ENCODE results near the gene TTC21A. TPM values are rescaled to one million over a fixed set of nuclear protein-coding genes. Genes with fewer than 3 reads are reported as not detected.

The TTC21A gene
- total RNA-seq, 2 experiments from 2014 or later, result 0.69 to 0.79 TPM

GRCh38 chr3:39135170-39135805, 27.8 kb downstream of the TTC21A start:
- intact Hi-C loops (cut with micrococcal nuclease), result no loop called here
- H3K4me1 Mint-ChIP-seq (ENCODE audit: low read depth), result peaks cover 19% of the 10 kb centered on the region
- DNase-seq, result no peak
- no peaks in the 10 kb centered on the region for H3K9me3 Mint-ChIP-seq
- ChIA-PET CTCF (interaction anchor here (1.8 kb wide), 1 partner anchor 153 kb away, joined by 5 read pairs; no protein-coding TSS in a partner anchor), POLR2A (no interaction called here)
- TF ChIP-seq, protein P1, sequence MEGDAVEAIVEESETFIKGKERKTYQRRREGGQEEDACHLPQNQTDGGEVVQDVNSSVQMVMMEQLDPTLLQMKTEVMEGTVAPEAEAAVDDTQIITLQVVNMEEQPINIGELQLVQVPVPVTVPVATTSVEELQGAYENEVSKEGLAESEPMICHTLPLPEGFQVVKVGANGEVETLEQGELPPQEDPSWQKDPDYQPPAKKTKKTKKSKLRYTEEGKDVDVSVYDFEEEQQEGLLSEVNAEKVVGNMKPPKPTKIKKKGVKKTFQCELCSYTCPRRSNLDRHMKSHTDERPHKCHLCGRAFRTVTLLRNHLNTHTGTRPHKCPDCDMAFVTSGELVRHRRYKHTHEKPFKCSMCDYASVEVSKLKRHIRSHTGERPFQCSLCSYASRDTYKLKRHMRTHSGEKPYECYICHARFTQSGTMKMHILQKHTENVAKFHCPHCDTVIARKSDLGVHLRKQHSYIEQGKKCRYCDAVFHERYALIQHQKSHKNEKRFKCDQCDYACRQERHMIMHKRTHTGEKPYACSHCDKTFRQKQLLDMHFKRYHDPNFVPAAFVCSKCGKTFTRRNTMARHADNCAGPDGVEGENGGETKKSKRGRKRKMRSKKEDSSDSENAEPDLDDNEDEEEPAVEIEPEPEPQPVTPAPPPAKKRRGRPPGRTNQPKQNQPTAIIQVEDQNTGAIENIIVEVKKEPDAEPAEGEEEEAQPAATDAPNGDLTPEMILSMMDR (IDR thresholded peaks at IDR 0.05), result no peak
- H3K27me3 Mint-ChIP-seq, result no peaks in the 10 kb centered on the region
- peaks cover 5% of the 10 kb centered on the region for H3K36me3 Mint-ChIP-seq (ENCODE audit: low read depth)
- H3K4me3 Mint-ChIP-seq, result no peak overlapping the region
- ATAC-seq, result no peak
- no peak overlapping the region for H3K27ac Mint-ChIP-seq

GRCh38 chr3:39136533-39137434, 29.3 kb downstream of the TTC21A start:
- no peaks in the 10 kb centered on the region for H3K27me3 Mint-ChIP-seq
- no peak overlapping the region for H3K4me3 Mint-ChIP-seq
- DNase-seq (no peak), ATAC-seq (no peak)
- peaks cover 30% of the 10 kb centered on the region for H3K4me1 Mint-ChIP-seq (ENCODE audit: low read depth)
- TF ChIP-seq, protein P1 (IDR thresholded peaks at IDR 0.05), result no peak
- peaks cover 19% of the 10 kb centered on the region for H3K36me3 Mint-ChIP-seq (ENCODE audit: low read depth)
- no peak overlapping the region for H3K27ac Mint-ChIP-seq
- intact Hi-C loops (cut with micrococcal nuclease), result no loop called here
- H3K9me3 Mint-ChIP-seq, result no peaks in the 10 kb centered on the region
- ChIA-PET POLR2A (interaction anchor here (0.9 to 1.2 kb wide), 5 partner anchors 9 to 131 kb away, joined by 3 to 4 read pairs (median 3); no protein-coding TSS in a partner anchor), CTCF (interaction anchor here (1.8 to 2.4 kb wide), 2 partner anchors 10 to 151 kb away, joined by 5 to 12 read pairs; no protein-coding TSS in a partner anchor)

DNA sequence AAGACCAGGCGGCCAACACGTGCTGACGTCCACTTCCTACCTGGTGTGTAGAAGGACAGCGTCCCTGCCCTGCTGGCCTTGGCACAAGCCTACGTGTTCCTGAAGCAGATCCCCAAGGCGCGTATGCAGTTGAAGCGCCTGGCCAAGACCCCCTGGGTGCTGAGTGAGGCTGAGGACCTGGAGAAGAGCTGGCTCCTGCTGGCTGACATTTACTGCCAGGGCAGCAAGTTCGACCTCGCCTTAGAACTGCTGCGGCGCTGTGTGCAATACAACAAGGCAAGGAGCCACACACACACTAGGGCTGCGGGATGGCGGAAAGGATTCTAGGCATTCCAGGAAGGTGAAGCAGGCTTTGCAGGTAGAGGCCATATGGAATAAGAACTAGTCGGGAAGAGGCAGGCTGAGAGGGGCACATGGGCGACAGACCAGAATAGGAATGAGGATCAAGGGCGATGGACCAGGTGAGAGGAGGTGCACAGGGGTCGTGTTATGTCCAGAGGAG, 30.0 kb downstream of the TTC21A start:
- Mint-ChIP-seq H3K9me3 (no peaks in the 10 kb centered on the region), H3K27me3 (no peaks in the 10 kb centered on the region), H3K36me3 (ENCODE audit: low read depth) (peaks cover 24% of the 10 kb centered on the region), H3K27ac (no peak overlapping the region), H3K4me3 (no peak overlapping the region), H3K4me1 (ENCODE audit: low read depth) (peaks cover 33% of the 10 kb centered on the region)
- ChIA-PET POLR2A (interaction anchor here (1.0 to 1.2 kb wide), 4 partner anchors 9 to 130 kb away, joined by 3 to 4 read pairs (median 4); no protein-coding TSS in a partner anchor), CTCF (interaction anchor here (1.0 to 2.4 kb wide), 2 partner anchors 11 to 151 kb away, joined by 4 to 12 read pairs; no protein-coding TSS in a partner anchor)
- TF ChIP-seq, protein P1 (IDR thresholded peaks at IDR 0.05), result no peak
- intact Hi-C loops (cut with micrococcal nuclease), result no loop called here
- DNase-seq (no peak), ATAC-seq (no peak)

DNA sequence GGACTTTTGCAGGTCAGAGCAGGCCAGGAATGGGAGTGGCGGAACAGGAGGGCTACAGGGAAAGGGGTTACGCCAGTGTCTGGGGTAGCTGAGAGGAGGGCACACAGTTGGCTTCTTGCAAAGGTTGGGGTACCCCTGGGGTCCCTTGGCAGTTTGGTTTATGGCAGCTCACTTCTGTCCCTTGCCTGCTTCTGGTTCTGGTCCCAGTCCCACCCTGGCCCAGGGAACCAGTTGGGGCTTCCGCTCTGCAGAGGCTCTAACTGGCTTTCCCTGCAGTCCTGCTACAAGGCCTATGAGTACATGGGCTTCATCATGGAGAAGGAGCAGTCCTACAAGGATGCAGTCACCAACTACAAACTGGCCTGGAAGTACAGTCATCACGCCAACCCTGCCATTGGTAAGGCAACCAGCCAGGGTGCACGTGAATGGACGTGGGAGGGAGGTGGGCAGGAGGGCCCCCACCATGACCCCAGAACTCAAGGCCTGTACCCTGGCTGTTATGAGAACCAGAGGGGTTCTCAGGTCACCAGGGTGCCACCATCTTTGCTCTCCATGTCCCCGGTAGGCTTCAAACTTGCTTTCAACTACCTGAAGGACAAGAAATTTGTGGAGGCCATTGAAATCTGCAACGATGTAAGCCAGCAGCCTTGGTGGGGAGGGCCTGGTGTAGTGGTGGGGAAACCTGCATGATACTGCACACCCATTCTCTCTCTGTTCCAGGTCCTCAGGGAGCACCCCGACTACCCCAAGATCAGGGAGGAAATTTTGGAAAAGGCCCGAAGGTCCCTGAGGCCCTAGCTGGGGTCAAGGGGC, 30.7 kb downstream of the TTC21A start:
- POLR2A ChIA-PET, result interaction anchor here (0.8 to 1.3 kb wide), 6 partner anchors 10 to 129 kb away, joined by 3 to 5 read pairs (median 4); no protein-coding TSS in a partner anchor

More for the DNA sequence above, 30.7 kb downstream of the TTC21A start:
- TF ChIP-seq, protein P1 (IDR thresholded peaks at IDR 0.05), result no peak
- no peak overlapping the region for H3K4me3 Mint-ChIP-seq
- H3K4me1 Mint-ChIP-seq (ENCODE audit: low read depth), result peaks cover 38% of the 10 kb centered on the region
- no peaks in the 10 kb centered on the region for H3K27me3 Mint-ChIP-seq
- DNase-seq (no peak), ATAC-seq (peak; percentile 10)
- H3K36me3 Mint-ChIP-seq (ENCODE audit: low read depth), result peaks cover 31% of the 10 kb centered on the region
- peak overlapping the region; percentile 48 for H3K27ac Mint-ChIP-seq
- no peaks in the 10 kb centered on the region for H3K9me3 Mint-ChIP-seq
- intact Hi-C loops (cut with micrococcal nuclease), result no loop called here
- CTCF ChIA-PET, result interaction anchor here (1.0 to 2.4 kb wide), 2 partner anchors 11 to 150 kb away, joined by 4 to 12 read pairs; no protein-coding TSS in a partner anchor

All from activated CD8-positive, alpha-beta T cell treated with anti-CD3 and anti-CD28 coated beads for 36 hours (primary cell).